AG04449 (cell line): ENCODE measurements around the gene TNFSF11.

ENCODE experiments used
- CTCF ChIA-PET: fragments of 350-600 bp; formaldehyde crosslinking; extraction: SDS; loops from one replicate; lab custom pipeline; 2021; ENCODE audit warnings: antibody characterized with exemption; lab: Yijun Ruan, JAX
- POLR2A ChIA-PET: fragments of 400-600, 350-600 bp; formaldehyde crosslinking; extraction: SDS; loops from one replicate; lab custom pipeline; 2020; ENCODE audit warnings: antibody characterized with exemption, inconsistent platforms; lab: Yijun Ruan, JAX
- DNase-seq: peaks from one replicate; pipeline ENCODE4 v3.0.0-alpha.2; 2010; ENCODE audit warnings: low read depth, low spot score
- H3K4me3 ChIP-seq: 2 replicates; pipeline ENCODE4 v1.5.1; 2011; ENCODE audit warnings: low read depth, mild to moderate bottlenecking, control low read depth, low read length
- TF ChIP-seq, protein P1 (sequence below): IDR thresholded peaks from one replicate; pipeline ENCODE4 v1.5.1; 2011; ENCODE audit warnings: mild to moderate bottlenecking, moderate library complexity, low read length, control low read depth, inconsistent platforms; ENCODE audit not compliant: insufficient read depth; ENCODE audit errors: missing control alignments

The TNFSF11 gene

DNA sequence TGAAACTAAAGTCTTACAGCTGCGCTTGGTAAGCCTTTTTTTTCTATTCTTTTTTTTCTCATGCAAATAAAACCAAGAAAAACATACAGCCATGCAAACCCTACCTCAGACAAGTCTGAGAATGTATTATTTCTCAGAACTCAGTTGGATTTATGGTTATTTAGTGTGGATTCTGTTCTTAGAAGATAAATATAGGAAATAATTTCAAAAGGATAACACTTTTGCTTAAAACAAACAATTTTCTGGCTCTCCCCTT is 40.7 kb upstream of the TNFSF11 start:
- ChIA-PET POLR2A (interaction anchor here (0.6 kb wide), 1 partner anchor 27 kb away, joined by 4 read pairs; no protein-coding TSS in a partner anchor), CTCF (no interaction called here)
- TF ChIP-seq, protein P1, sequence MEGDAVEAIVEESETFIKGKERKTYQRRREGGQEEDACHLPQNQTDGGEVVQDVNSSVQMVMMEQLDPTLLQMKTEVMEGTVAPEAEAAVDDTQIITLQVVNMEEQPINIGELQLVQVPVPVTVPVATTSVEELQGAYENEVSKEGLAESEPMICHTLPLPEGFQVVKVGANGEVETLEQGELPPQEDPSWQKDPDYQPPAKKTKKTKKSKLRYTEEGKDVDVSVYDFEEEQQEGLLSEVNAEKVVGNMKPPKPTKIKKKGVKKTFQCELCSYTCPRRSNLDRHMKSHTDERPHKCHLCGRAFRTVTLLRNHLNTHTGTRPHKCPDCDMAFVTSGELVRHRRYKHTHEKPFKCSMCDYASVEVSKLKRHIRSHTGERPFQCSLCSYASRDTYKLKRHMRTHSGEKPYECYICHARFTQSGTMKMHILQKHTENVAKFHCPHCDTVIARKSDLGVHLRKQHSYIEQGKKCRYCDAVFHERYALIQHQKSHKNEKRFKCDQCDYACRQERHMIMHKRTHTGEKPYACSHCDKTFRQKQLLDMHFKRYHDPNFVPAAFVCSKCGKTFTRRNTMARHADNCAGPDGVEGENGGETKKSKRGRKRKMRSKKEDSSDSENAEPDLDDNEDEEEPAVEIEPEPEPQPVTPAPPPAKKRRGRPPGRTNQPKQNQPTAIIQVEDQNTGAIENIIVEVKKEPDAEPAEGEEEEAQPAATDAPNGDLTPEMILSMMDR: no peak
- no peak for DNase-seq
- H3K4me3 ChIP-seq: no peak overlapping the region

DNA sequence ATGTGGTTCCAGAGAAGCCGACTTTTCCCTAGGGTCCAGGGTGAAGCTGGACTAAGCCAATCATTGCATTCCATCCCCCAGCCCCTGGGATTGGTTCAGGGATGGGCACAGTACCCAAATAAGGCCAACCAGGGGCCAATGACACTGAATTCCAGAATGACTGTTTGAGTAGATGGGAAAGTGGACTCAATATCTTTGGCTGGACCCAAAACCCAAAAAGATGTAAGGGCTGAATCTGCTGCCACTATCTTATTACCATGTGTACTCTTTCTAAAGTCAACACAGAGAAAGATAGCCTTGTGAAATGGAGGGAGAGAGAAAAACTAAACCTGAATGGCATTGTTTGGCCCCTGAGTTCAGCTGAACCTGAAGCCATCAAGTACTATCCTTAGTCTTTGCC is 39.2 kb upstream of the TNFSF11 start:
- no peak overlapping the region for H3K4me3 ChIP-seq
- DNase-seq: no peak
- ChIA-PET POLR2A (no interaction called here), CTCF (no interaction called here)
- TF ChIP-seq, protein P1: no peak

DNA sequence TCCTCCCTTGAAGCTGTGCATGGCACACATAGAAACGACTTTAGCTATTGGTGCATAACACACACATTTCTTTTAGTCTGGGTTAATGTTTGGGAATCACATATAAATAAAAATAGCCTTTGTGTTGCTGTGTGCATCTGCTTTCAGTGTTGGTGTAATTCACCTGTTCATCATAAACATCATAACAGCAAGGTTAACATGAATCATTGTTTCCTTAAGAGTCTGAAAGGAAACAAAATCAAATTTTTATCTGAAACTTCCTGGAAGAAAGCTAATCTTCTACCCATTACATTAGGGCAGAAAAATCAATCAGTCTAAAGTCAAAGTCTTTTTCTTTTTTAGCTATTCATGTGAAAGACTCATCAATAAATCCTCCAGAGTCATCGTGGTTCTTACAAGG is 35.0 kb upstream of the TNFSF11 start:
- DNase-seq: no peak
- H3K4me3 ChIP-seq: no peak overlapping the region
- CTCF ChIA-PET: no interaction called here
- POLR2A ChIA-PET: no interaction called here
- TF ChIP-seq, protein P1: no peak

DNA sequence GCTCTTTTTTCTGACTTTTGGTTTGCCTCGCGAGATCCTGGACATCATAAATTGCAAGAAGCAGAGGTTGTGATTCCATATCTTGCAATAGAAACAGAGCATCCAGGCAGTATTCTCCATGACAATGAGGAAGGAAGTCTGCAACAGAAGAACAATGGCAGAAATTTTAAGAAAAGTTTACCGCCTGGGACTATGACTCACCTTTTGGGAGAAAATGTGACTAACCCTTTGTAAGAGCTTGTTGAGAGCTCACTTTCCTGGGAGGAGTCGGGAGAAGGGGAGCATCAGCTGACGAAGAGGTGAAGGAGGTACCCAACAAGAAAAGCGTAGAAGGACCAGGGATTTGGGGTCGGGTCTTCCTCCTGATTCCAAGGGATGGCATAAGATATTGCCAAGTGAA is 34.3 kb upstream of the TNFSF11 start:
- ChIA-PET CTCF (no interaction called here), POLR2A (no interaction called here)
- H3K4me3 ChIP-seq: no peak overlapping the region
- TF ChIP-seq, protein P1: no peak
- no peak for DNase-seq

DNA sequence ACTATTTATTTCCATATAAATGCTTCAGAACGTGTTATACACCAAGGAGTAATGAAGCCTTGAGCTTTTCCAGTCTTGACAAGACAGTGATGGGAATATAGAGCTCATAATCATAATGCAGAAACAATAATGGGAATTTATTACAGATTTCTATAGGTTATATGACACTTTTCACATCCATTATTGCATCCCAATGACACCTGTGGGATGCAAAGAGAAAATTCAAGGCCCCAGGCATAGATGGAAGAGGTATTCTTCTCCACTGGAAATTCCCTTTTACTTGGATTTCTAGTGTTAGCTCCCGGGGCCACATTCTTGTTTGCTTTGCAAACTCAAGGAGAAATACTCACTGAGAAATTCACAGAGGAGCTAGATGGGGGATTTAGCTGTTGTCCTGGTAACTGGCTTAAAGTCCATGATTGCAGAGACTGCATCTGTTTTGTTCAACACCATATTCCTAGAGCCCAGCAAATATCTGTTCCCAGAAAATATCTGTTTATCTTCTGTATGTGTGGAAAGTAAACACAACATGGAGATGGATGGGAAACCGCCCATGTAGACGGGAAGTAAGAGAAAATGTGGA is 30.6 kb upstream of the TNFSF11 start:
- TF ChIP-seq, protein P1: no peak
- ChIA-PET CTCF (no interaction called here), POLR2A (no interaction called here)
- no peak overlapping the region for H3K4me3 ChIP-seq
- no peak for DNase-seq

DNA sequence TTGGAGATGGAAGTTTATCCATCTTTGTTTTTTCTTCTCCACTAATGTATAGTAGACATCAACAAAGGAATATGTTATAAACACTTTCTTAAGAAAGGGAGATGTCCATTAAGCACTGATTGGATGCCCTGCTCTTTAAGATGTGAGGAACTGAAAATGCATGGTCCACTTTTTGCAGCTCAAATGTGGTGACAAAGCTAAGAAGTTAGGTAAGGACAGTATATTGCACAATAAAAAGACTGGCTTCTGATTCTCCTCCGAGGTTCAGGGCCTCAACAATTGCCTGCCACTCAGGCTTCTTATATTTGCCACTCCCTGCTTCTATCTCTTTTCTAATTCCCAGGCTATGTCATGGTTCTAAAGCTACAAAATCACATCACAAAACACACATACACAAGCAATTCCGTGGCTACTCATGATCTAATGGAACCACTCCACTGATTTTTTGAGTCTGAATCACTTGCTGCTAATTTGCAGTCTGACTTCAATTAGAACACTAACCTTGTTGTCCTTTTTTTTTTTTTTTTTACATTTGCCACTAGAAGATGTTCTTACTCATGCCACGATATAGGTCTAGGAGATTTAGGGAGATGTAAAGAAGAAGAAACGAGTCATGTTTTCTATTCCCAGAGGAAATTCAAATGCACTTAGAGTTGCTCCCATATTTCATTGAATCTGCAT is 29.6 kb upstream of the TNFSF11 start:
- TF ChIP-seq, protein P1: no peak
- DNase-seq: no peak
- H3K4me3 ChIP-seq: no peak overlapping the region
- ChIA-PET CTCF (no interaction called here), POLR2A (no interaction called here)
